Ovary (tissue), 3 donors: ENCODE data around the gene DNAJC12.

ENCODE experiments used
- POLR2A ChIP-seq: fragments of 450-650 bp; IDR thresholded peaks from one replicate; pipeline ENCODE4 v1.6.1; 2017; ENCODE audit warnings: antibody characterized with exemption, mild to moderate bottlenecking, moderate library complexity
- TF ChIP-seq, protein P1 (sequence below), 3 donors: fragments of 450-650 bp in 2 of 3; fragments of 200-600 bp in 1 of 3; IDR thresholded peaks; one replicate each; pipeline versions ENCODE4 v1.5.1 to v1.8.0; 2016 to 2022; ENCODE audit warnings: antibody characterized with exemption in 3 of 3, mild to moderate bottlenecking in 1 of 3
- donor health status: DM: no; HTN: no; CAD: no.

DNA sequence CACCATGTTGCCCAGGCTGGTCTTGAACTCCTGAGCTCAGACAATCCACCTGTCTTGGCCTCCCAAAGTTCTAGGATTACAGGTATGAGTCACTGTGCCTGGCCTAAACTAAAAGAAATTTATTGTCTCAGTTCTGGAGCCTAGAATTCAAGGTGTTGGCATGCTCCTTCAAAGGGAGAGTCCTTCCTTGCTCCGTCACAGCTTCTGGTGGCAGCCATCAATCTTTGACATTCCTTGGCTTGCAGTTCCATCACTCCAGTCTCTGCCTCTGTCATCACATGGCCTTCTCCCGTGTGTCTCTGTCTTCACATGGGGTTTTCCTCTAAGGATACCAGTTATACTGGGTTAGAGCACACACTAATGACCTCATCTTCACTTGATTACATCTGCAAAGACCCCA lies 55.5 kb downstream of the DNAJC12 start:
- TF ChIP-seq, protein P1, sequence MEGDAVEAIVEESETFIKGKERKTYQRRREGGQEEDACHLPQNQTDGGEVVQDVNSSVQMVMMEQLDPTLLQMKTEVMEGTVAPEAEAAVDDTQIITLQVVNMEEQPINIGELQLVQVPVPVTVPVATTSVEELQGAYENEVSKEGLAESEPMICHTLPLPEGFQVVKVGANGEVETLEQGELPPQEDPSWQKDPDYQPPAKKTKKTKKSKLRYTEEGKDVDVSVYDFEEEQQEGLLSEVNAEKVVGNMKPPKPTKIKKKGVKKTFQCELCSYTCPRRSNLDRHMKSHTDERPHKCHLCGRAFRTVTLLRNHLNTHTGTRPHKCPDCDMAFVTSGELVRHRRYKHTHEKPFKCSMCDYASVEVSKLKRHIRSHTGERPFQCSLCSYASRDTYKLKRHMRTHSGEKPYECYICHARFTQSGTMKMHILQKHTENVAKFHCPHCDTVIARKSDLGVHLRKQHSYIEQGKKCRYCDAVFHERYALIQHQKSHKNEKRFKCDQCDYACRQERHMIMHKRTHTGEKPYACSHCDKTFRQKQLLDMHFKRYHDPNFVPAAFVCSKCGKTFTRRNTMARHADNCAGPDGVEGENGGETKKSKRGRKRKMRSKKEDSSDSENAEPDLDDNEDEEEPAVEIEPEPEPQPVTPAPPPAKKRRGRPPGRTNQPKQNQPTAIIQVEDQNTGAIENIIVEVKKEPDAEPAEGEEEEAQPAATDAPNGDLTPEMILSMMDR (IDR thresholded peaks at IDR 0.05), result no peak
- no peak for TF ChIP-seq POLR2A
